Testis (tissue), 2 donors: Measurements from ENCODE around the gene ANO10.

ENCODE experiments used
- CTCF ChIP-seq, 3 experiments: fragments of 450-650 bp in 2 of 3; fragments of 200-600 bp in 1 of 3; sonication (generic) in 1 of 3; IDR thresholded peaks; one replicate each; pipeline ENCODE4 v1.5.1; 2016 to 2019; ENCODE audit warnings: antibody characterized with exemption in 3 of 3, mild to moderate bottlenecking in 2 of 3, moderate library complexity in 1 of 3
- POLR2A ChIP-seq: fragments of 450-650 bp; IDR thresholded peaks from one replicate; pipeline ENCODE4 v1.6.1; 2017; ENCODE audit warnings: antibody characterized with exemption, mild to moderate bottlenecking, moderate library complexity

- TF ChIP-seq CTCF (IDR thresholded peaks at IDR 0.05) (no peak), POLR2A (no peak)
These were observed 84.6 kb downstream of the ANO10 start for GRCh38 chr3:43537225-43537624.
